HepG2 (cell line): ENCODE data around the gene IFNA16. TPM values are rescaled to one million over a fixed set of nuclear protein-coding genes. Genes with fewer than 3 reads are reported as not detected.
"Not testable (repeated sequence)": the region's sequence is repeated elsewhere in the genome, so short reads cannot be mapped to it uniquely, and the experiment has no call there.

ENCODE experiments used
- ATAC-seq: fragments of 200-7000 bp; cut with Tn5 transposase; 3 replicates; pipeline ENCODE4 v1.9.1; 2020; ENCODE audit warnings: mild to moderate bottlenecking, moderate library complexity
- BruUV-seq: library from RNA; stranded (reverse); fragments of 400-500 nt; replicated peaks from 2 replicates; lab custom pipeline; 2021; lab: Mats Ljungman, UMichigan
- CTCF ChIA-PET: fragments of 300-600 bp; formaldehyde crosslinking; extraction: SDS; loops from one replicate; lab custom pipeline; 2021; ENCODE audit warnings: low total read pairs, inconsistent platforms, low intra/inter-chr PET ratio; lab: Yijun Ruan, JAX
- POLR2A ChIA-PET: fragments of 350-600 bp; sonication (Branson Sonifier 250); formaldehyde crosslinking; loops from one replicate; lab custom pipeline; 2020; ENCODE audit warnings: antibody characterized with exemption, inconsistent platforms; lab: Yijun Ruan, JAX
- DNase-seq: peaks from one replicate; pipeline ENCODE4 v3.0.0-alpha.2; 2015; ENCODE audit warnings: low spot score
- FAIRE-seq: peaks from 3 replicates; lab custom pipeline; 2011; peaks lifted over from hg19 to GRCh38; lab: Jason Lieb, UNC
- H2AFZ ChIP-seq: one replicate; pipeline ENCODE4 v1.6.1; 2011; ENCODE audit warnings: low read length, inconsistent platforms
- H3K27ac ChIP-seq: fragments of 300-600 bp; 3 replicates; pipeline ENCODE4 v1.8.0; 2011; ENCODE audit warnings: mixed run types, mild to moderate bottlenecking, mixed read lengths, low read length, inconsistent platforms; ENCODE audit not compliant: insufficient read depth; ENCODE audit errors: extremely low read length
- H3K27me3 ChIP-seq, 2 experiments: fragments of 200-600 bp in 1 of 2; 2 replicates in 1 of 2; 3 replicates in 1 of 2; pipeline versions ENCODE4 v1.6.0 to v1.8.0; 2011; ENCODE audit warnings: low read length in 2 of 2, mild to moderate bottlenecking in 2 of 2, moderate library complexity in 2 of 2, inconsistent platforms in 1 of 2; ENCODE audit not compliant: insufficient read depth in 2 of 2, control insufficient read depth in 1 of 2
- H3K36me3 ChIP-seq, 2 experiments: fragments of 200-600 bp in 1 of 2; replicated peaks in 1 of 2; 2 replicates in 1 of 2; 3 replicates in 1 of 2; pipeline versions ENCODE4 v1.5.1 to v1.8.0; 2011; ENCODE audit warnings: low read length in 2 of 2, inconsistent platforms in 1 of 2; ENCODE audit not compliant: insufficient read depth in 2 of 2, control insufficient read depth in 1 of 2
- H3K4me1 ChIP-seq: 2 replicates; pipeline ENCODE4 v1.5.1; 2012; ENCODE audit warnings: low read length, inconsistent platforms; ENCODE audit not compliant: insufficient read depth
- H3K4me2 ChIP-seq: 2 replicates; pipeline ENCODE4 v1.6.0; 2011; ENCODE audit warnings: low read depth, low read length, inconsistent platforms
- H3K4me3 ChIP-seq, 3 experiments: fragments of 200-600 bp in 1 of 3; sonication (generic), shearing (Covaris generic) in 1 of 3; replicated peaks in 1 of 3; 2 replicates each; pipeline ENCODE4 v1.5.1; 2011 to 2016; ENCODE audit warnings: low read length in 3 of 3, inconsistent platforms in 2 of 3, low read depth in 2 of 3, mild to moderate bottlenecking in 2 of 3, control low read depth in 1 of 3, mixed read lengths in 1 of 3; ENCODE audit not compliant: insufficient read depth in 1 of 3
- H3K79me2 ChIP-seq: one replicate; pipeline ENCODE4 v1.6.1; 2011; ENCODE audit warnings: low read length, inconsistent platforms; ENCODE audit not compliant: insufficient read depth
- H3K9ac ChIP-seq: 2 replicates; pipeline ENCODE4 v1.6.0; 2011; ENCODE audit warnings: mild to moderate bottlenecking, low read depth, low read length, inconsistent platforms; ENCODE audit not compliant: insufficient read depth
- H3K9me3 ChIP-seq: 2 replicates; pipeline ENCODE4 v1.5.1; 2012; ENCODE audit warnings: mild to moderate bottlenecking, low read length
- H4K20me1 ChIP-seq: 2 replicates; pipeline ENCODE4 v1.6.0; 2011; ENCODE audit warnings: inconsistent platforms, mild to moderate bottlenecking, low read length, moderate library complexity; ENCODE audit not compliant: insufficient read depth
- TARDBP ChIP-seq: sonication (generic); formaldehyde crosslinking; IDR thresholded peaks from 2 replicates; pipeline ENCODE4 v1.8.0; 2022; ENCODE audit warnings: mild to moderate bottlenecking, missing genetic modification reagents
- ZFY ChIP-seq: sonication (generic); formaldehyde crosslinking; IDR thresholded peaks from 2 replicates; pipeline ENCODE4 v1.4.0; 2020; ENCODE audit warnings: missing genetic modification reagents
- ZNF234 ChIP-seq: sonication (generic); formaldehyde crosslinking; conservative IDR thresholded peaks from 2 replicates; pipeline ENCODE4 v1.5.1; 2020; ENCODE audit warnings: mild to moderate bottlenecking, missing genetic modification reagents
- ZNF646 ChIP-seq: sonication (generic); formaldehyde crosslinking; IDR thresholded peaks from 2 replicates; pipeline ENCODE4 v1.9.0; 2021; ENCODE audit warnings: mild to moderate bottlenecking, missing genetic modification reagents
- ZSCAN9 ChIP-seq: IDR thresholded peaks from 2 replicates; pipeline ENCODE4 v1.6.1; 2016; ENCODE audit warnings: borderline replicate concordance
- WGBS: methylation state at CpG from one replicate; pipeline ENCODE4 v1.1.6; 2017; ENCODE audit warnings: low lambda C conversion rate; 5-methylcytosine and 5-hydroxymethylcytosine counted together
- in situ Hi-C: cut with HindIII; loops from 2 replicates; pipeline ENCODE4 v1.10.0; 2017; ENCODE audit warnings: low pct_unique_long_range_greater_than_20kb; ENCODE audit not compliant: extremely low pct_ligation_motif_present
- intact Hi-C: fragments of 100-400 bp; cut with micrococcal nuclease; formaldehyde crosslinking; loops from one replicate; pipeline ENCODE4 v1.10.0; 2022; ENCODE audit not compliant: unreplicated experiment
- polyA plus RNA-seq, 8 experiments: library from polyadenylated mRNA; depleted of rRNA in 3 of 8; stranded (reverse) in 7 of 8; unstranded in 1 of 8; fragments of >200 nt; fragmentation: Illumina TruSeq in 4 of 8; extraction: Trizol in 4 of 8; gene quantifications; 2 replicates each; pipeline versions ENCODE4 v1.2.1 to v1.2.3, GENCODE V29; 2011 to 2016; ENCODE audit warnings: low read depth in 4 of 8, missing spikeins in 1 of 8, mixed read lengths in 1 of 8; ENCODE audit not compliant: insufficient read depth in 1 of 8
- total RNA-seq, 5 experiments: library from RNA; depleted of rRNA; stranded (reverse); fragments of >200 nt; fragmentation: Illumina TruSeq; extraction: Trizol; gene quantifications; 2 replicates each; pipeline ENCODE4 v1.2.3, GENCODE V29; 2016; ENCODE audit warnings: low read depth in 1 of 5

The IFNA16 gene
- total and polyA plus RNA-seq, 2 of the 13 experiments (the other 11 are each of a cell fraction or from before 2014, with no cell fraction given) = not detected

- TF ChIP-seq ZNF234 (CRISPR knock-in tag) (no peak), ZFY (CRISPR knock-in tag) (no peak), ZSCAN9 (no peak), ZNF646 (no peak), TARDBP (CRISPR knock-in tag) (no peak)
These were observed 11.0 kb upstream of the IFNA16 start, which contains the start of gene IFNA17 (continued) for GRCh38 chr9:21228122-21228521.

GRCh38 chr9:21213411-21214326 lies 3.4 kb downstream of the IFNA16 start:
- H3K27me3 ChIP-seq, H3K9me3 ChIP-seq, H3K36me3 ChIP-seq, DNase-seq, H3K4me1 ChIP-seq, CTCF ChIA-PET, in situ Hi-C loops, BruUV-seq, H3K27ac ChIP-seq, H2AFZ ChIP-seq, H3K4me3 ChIP-seq, FAIRE-seq, H3K79me2 ChIP-seq, intact Hi-C loops, H3K9ac ChIP-seq, H4K20me1 ChIP-seq, POLR2A ChIA-PET, H3K4me2 ChIP-seq: not testable (repeated sequence)
- peak; percentile 59 for ATAC-seq
- 0% methylated on average over 4 of the region's 5 CpGs for WGBS

- H3K4me3 ChIP-seq, POLR2A ChIA-PET, CTCF ChIA-PET, H2AFZ ChIP-seq, BruUV-seq, H3K4me2 ChIP-seq, in situ Hi-C loops, DNase-seq, H3K27me3 ChIP-seq, H3K36me3 ChIP-seq, H3K9me3 ChIP-seq, H4K20me1 ChIP-seq, ATAC-seq, H3K4me1 ChIP-seq, H3K9ac ChIP-seq, H3K79me2 ChIP-seq, intact Hi-C loops, FAIRE-seq, H3K27ac ChIP-seq: not testable (repeated sequence)
- WGBS = 0% methylated on average over 1 of the region's 2 CpGs
These were observed 5.0 kb downstream of the IFNA16 start for GRCh38 chr9:21212160-21212559.
